ENCODE measurements around the gene STEAP2.

Gene STEAP2

DNA sequence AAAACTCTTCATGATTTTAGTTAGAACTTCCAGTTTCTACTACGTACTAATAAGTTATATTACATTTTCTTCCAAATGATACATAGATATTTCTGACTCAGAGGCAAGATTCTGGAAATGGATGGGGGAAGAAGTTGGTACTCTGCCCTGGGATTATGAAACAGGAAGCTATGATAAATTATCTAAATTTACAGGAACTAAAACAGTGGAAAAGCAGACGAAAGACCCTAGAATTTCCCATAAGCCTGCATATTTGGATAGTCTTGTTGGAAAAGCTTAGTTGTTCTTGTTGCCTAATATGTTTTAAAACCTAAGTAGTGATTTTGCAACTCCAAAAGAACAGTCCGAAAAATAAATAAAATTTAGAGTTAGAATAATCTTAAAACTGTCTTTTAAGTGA is 55.3 kb downstream of the STEAP2 start:
- no peak overlapping the region for H3K4me3 ChIP-seq (ENCODE audit: low read depth, low read length)
- no peak for TF ChIP-seq CTCF (IDR thresholded peaks at IDR 0.05; ENCODE audit: insufficient read depth, low read depth, low read length, missing control alignments)
- DNase-seq (ENCODE audit: low read depth) = no peak

- no peak overlapping the region for H3K4me3 ChIP-seq (ENCODE audit: low read depth, low read length)
- TF ChIP-seq CTCF (IDR thresholded peaks at IDR 0.05; ENCODE audit: insufficient read depth, low read depth, low read length, missing control alignments) = no peak
- no peak for DNase-seq (ENCODE audit: low read depth)
These were observed 55.8 kb downstream of the STEAP2 start for GRCh38 chr7:90267263-90267858.

- no peak for TF ChIP-seq CTCF (IDR thresholded peaks at IDR 0.05; ENCODE audit: insufficient read depth, low read depth, low read length, missing control alignments)
- no peak overlapping the region for H3K4me3 ChIP-seq (ENCODE audit: low read depth, low read length)
- DNase-seq (ENCODE audit: low read depth) = no peak
These were observed 57.6 kb downstream of the STEAP2 start for GRCh38 chr7:90269163-90269562.

- TF ChIP-seq CTCF (IDR thresholded peaks at IDR 0.05; ENCODE audit: insufficient read depth, low read depth, low read length, missing control alignments) = no peak
- no peak for DNase-seq (ENCODE audit: low read depth)
- no peak overlapping the region for H3K4me3 ChIP-seq (ENCODE audit: low read depth, low read length)
These were observed 59.1 kb downstream of the STEAP2 start for GRCh38 chr7:90270431-90271178.

- no peak overlapping the region for H3K4me3 ChIP-seq (ENCODE audit: low read depth, low read length)
- no peak for TF ChIP-seq CTCF (IDR thresholded peaks at IDR 0.05; ENCODE audit: insufficient read depth, low read depth, low read length, missing control alignments)
- no peak for DNase-seq (ENCODE audit: low read depth)
These were observed 60.2 kb downstream of the STEAP2 start for GRCh38 chr7:90271753-90272152.

GRCh38 chr7:90272242-90272641 is 60.7 kb downstream of the STEAP2 start:
- DNase-seq (ENCODE audit: low read depth) = no peak
- TF ChIP-seq CTCF (IDR thresholded peaks at IDR 0.05; ENCODE audit: insufficient read depth, low read depth, low read length, missing control alignments) = no peak
- H3K4me3 ChIP-seq (ENCODE audit: low read depth, low read length) = no peak overlapping the region
